ENCODE results near the gene INPP4B.

INPP4B gene

GRCh38 chr4:142044271-142044670 is 801.8 kb downstream of the INPP4B start:
- in situ Hi-C loops (cut with MboI; ENCODE audit: low sequenced_read_pairs): no loop called here

GRCh38 chr4:142043509-142043908 is 802.6 kb downstream of the INPP4B start:
- in situ Hi-C loops (cut with MboI; ENCODE audit: low sequenced_read_pairs): no loop called here

GRCh38 chr4:142041788-142042187 is 804.3 kb downstream of the INPP4B start:
- in situ Hi-C loops (cut with MboI; ENCODE audit: low sequenced_read_pairs): no loop called here

GRCh38 chr4:142040043-142040442 is 806.1 kb downstream of the INPP4B start:
- in situ Hi-C loops (cut with MboI; ENCODE audit: low sequenced_read_pairs): no loop called here

GRCh38 chr4:142036795-142037583 is 809.1 kb downstream of the INPP4B start:
- in situ Hi-C loops (cut with MboI; ENCODE audit: low sequenced_read_pairs): no loop called here

GRCh38 chr4:142035566-142035965 is 810.5 kb downstream of the INPP4B start:
- in situ Hi-C loops (cut with MboI; ENCODE audit: low sequenced_read_pairs): no loop called here

GRCh38 chr4:142034101-142034500 is 812.0 kb downstream of the INPP4B start:
- in situ Hi-C loops (cut with MboI; ENCODE audit: low sequenced_read_pairs): no loop called here

- in situ Hi-C loops (cut with MboI; ENCODE audit: low sequenced_read_pairs): no loop called here
Observed at GRCh38 chr4:142030010-142030409, 816.1 kb downstream of the INPP4B start.

- in situ Hi-C loops (cut with MboI; ENCODE audit: low sequenced_read_pairs): no loop called here
Observed at GRCh38 chr4:142021761-142022160, 824.3 kb downstream of the INPP4B start.

- in situ Hi-C loops (cut with MboI; ENCODE audit: low sequenced_read_pairs): no loop called here
Observed at GRCh38 chr4:142021181-142021580, 824.9 kb downstream of the INPP4B start.

GRCh38 chr4:142016031-142016430 is 830.1 kb downstream of the INPP4B start:
- in situ Hi-C loops (cut with MboI; ENCODE audit: low sequenced_read_pairs): no loop called here

- in situ Hi-C loops (cut with MboI; ENCODE audit: low sequenced_read_pairs): no loop called here
Observed at GRCh38 chr4:142009751-142010150, 836.4 kb downstream of the INPP4B start.

GRCh38 chr4:142005519-142005918 is 840.6 kb downstream of the INPP4B start:
- in situ Hi-C loops (cut with MboI; ENCODE audit: low sequenced_read_pairs): no loop called here

GRCh38 chr4:141999446-142000143 is 846.5 kb downstream of the INPP4B start:
- in situ Hi-C loops (cut with MboI; ENCODE audit: low sequenced_read_pairs): no loop called here

GRCh38 chr4:141995056-141995455 is 851.0 kb downstream of the INPP4B start:
- in situ Hi-C loops (cut with MboI; ENCODE audit: low sequenced_read_pairs): no loop called here

GRCh38 chr4:141977433-141977832 is 868.7 kb downstream of the INPP4B start:
- in situ Hi-C loops (cut with MboI; ENCODE audit: low sequenced_read_pairs): no loop called here

Data from HL-60/S4 treated with phorbol 12-myristate 13-acetate at 8.2 ng/mL for 4 days and 3 days (cell line).